T-helper 2 cell treated with Interferon-gamma antibody and Interleukin-4, amounts not matched to agents 5 μg/mL and 100 μg/mL, for 36 hours (primary cell): ENCODE results near the gene SH3GL1.

Experiments
- DNase-seq: peaks from one replicate; pipeline ENCODE4 v3.0.0; 2021; ENCODE audit warnings: low spot score
- H3K27ac Mint-ChIP-seq: one replicate; pipeline ENCODE4 v1.8.0; 2021; ENCODE audit warnings: mild to moderate bottlenecking, mixed read lengths
- H3K27me3 Mint-ChIP-seq: one replicate; pipeline ENCODE4 v1.8.0; 2021; ENCODE audit warnings: low read depth, mixed read lengths
- H3K36me3 Mint-ChIP-seq: one replicate; pipeline ENCODE4 v1.8.0; 2021; ENCODE audit warnings: low read depth, mixed read lengths
- H3K4me1 Mint-ChIP-seq: one replicate; pipeline ENCODE4 v1.8.0; 2021; ENCODE audit warnings: low read depth, mixed read lengths
- H3K4me3 Mint-ChIP-seq: one replicate; pipeline ENCODE4 v1.8.0; 2022; ENCODE audit warnings: mild to moderate bottlenecking, moderate library complexity, mixed read lengths
- H3K9me3 Mint-ChIP-seq: one replicate; pipeline ENCODE4 v1.8.0; 2021; ENCODE audit warnings: mixed read lengths

The SH3GL1 gene

DNA sequence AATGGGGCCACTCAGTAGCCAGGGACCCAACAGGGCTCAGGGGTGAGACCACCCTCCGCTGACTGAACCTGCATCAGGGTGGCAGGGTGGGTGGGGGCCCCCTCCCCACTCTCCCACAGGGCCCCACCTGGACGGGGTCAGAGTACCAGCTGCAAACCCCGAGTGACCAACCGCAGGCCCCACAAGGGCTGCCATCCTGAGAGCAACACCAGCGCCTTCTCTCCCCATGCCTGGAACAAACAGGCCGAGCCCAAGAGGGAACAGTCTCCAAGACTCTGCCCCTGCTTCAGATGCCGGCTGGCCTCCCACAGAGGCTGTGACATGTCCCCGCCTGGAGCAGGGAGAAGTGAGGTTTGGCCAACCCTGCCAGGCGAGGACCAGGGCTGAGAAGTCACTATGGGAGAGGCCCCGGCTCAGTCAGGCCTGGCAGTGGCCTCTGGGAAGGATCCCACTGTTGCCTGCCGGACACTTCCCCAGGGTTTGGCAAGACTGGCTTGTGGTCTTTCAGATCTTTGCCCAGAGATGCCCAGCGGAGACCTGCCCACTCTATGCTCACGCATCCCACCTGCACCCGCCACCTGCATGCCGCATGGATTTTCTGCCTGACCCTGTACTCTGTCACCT, 29.8 kb downstream of the SH3GL1 start:
- Mint-ChIP-seq H3K36me3 (peaks cover 14% of the 10 kb centered on the region), H3K4me1 (peaks cover 36% of the 10 kb centered on the region), H3K4me3 (peak overlapping the region; percentile 85), H3K9me3 (no peaks in the 10 kb centered on the region), H3K27me3 (no peaks in the 10 kb centered on the region), H3K27ac (peak overlapping the region; percentile 95)
- DNase-seq: no peak

- peak; percentile 79 for DNase-seq
- Mint-ChIP-seq H3K27me3 (no peaks in the 10 kb centered on the region), H3K27ac (peak overlapping the region; percentile 95), H3K4me3 (peak overlapping the region; percentile 85), H3K9me3 (no peaks in the 10 kb centered on the region), H3K36me3 (peaks cover 14% of the 10 kb centered on the region), H3K4me1 (peaks cover 33% of the 10 kb centered on the region)
Measured at GRCh38 chr19:4369888-4370260, 30.5 kb downstream of the SH3GL1 start.

DNA sequence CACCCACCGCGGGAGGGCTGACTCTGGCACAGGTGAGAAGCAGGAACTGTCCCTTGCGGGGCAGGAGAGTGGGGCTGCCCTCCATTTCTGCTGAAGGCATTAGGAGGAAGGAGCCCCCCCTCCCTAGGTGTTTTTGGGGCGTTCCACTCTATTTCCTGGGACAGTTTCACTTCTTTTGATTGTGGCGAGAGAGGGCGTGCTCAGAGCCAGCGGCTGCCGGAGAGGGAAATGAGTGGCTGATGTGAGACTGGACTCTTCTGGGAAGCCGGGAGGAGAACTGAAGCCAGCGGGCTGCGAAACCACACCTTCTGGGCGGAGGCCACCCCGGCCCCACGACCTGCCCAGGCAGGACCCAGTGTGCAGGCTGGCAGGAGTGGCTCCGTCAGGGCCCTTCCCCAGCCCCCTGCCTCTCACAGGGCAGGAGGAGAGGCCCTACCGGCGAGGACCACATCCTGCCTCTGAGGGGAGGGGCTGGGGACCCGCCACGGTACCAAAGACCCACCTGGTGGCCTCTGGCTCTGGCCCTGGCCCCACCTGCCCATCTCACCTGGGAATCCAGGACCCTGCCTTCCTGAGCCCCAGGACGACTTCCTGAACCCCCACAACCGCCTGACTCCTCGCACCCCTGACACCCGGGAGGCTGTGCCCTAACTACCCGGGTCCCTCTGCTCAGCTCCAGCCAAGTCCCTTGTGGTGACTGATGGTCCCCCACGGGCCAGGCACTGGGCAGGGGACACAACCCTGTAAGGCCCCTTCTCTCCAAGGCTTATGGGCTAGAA, 31.0 kb downstream of the SH3GL1 start:
- H3K4me3 Mint-ChIP-seq: peak overlapping the region; percentile 85
- H3K4me1 Mint-ChIP-seq: peaks cover 33% of the 10 kb centered on the region
- peaks cover 14% of the 10 kb centered on the region for H3K36me3 Mint-ChIP-seq
- no peaks in the 10 kb centered on the region for H3K9me3 Mint-ChIP-seq
- H3K27me3 Mint-ChIP-seq: no peaks in the 10 kb centered on the region
- peak; percentile 82 for DNase-seq
- H3K27ac Mint-ChIP-seq: peak overlapping the region; percentile 95

DNA sequence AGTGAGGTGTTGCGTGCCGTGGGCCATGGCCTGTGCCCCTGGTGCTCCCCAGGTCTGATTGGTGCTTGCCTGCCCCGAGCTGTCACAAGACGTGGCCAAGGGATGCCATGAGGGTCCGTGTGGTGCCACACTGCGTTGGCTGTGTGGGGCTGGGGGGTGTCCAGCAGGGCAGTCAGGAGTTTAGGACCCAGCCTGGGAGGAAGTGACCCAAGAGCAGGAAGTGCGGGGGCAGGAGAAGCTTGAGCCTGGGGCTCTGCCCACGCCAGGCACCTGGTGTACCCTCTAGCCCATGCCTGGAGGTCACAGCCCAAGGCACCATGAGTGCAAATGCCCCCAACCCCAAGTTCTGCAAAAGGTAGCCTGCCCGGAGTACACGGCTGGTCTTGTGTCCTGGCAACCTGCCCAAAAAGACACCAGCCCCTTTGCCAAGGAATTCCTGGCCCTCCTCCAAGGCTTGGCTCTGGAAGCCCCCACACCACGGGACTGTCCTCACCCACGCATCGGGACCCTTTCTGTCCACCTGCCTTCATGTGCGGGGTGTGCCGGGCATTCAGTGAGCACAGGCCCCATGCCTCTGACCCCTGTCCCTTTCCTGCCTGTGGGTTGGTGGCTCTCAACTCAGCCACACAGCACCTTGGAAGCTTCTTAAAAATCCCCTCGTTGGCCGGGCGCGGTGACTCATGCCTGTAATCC, 32.1 kb downstream of the SH3GL1 start:
- H3K36me3 Mint-ChIP-seq: peaks cover 15% of the 10 kb centered on the region
- no peaks in the 10 kb centered on the region for H3K9me3 Mint-ChIP-seq
- H3K4me1 Mint-ChIP-seq: peaks cover 30% of the 10 kb centered on the region
- peak overlapping the region; percentile 95 for H3K27ac Mint-ChIP-seq
- H3K4me3 Mint-ChIP-seq: peak overlapping the region; percentile 85
- H3K27me3 Mint-ChIP-seq: no peaks in the 10 kb centered on the region
- DNase-seq: no peak

GRCh38 chr19:4367781-4368127, 32.6 kb downstream of the SH3GL1 start:
- H3K36me3 Mint-ChIP-seq: peaks cover 16% of the 10 kb centered on the region

DNA sequence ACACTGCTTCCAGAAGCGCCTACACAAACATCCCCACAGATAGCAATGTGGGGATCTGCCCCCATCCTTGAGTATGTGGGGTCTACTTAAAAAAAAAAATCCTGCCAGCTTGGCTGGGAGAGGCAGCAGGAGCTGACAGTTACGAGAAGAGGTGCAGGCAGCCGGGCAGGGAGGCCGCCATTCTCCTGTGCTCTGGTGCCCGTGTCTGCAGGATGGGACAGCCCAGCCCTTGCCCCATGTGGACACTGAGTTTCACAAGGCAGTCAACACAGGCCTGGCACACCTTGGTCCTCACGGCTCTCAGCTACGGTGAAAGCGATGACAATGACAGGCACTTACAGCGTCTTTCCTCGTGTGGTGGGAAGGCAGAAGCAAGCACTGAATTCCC, 33.0 kb downstream of the SH3GL1 start:
- H3K4me1 Mint-ChIP-seq: peaks cover 30% of the 10 kb centered on the region
- no peak for DNase-seq

More at GRCh38 chr19:4367781-4368127, 32.6 kb downstream of the SH3GL1 start:
- peak overlapping the region; percentile 49 for H3K4me3 Mint-ChIP-seq
- H3K27ac Mint-ChIP-seq: peak overlapping the region; percentile 95
- no peaks in the 10 kb centered on the region for H3K9me3 Mint-ChIP-seq
- H3K4me1 Mint-ChIP-seq: peaks cover 30% of the 10 kb centered on the region
- H3K27me3 Mint-ChIP-seq: no peaks in the 10 kb centered on the region
- DNase-seq: no peak

DNA sequence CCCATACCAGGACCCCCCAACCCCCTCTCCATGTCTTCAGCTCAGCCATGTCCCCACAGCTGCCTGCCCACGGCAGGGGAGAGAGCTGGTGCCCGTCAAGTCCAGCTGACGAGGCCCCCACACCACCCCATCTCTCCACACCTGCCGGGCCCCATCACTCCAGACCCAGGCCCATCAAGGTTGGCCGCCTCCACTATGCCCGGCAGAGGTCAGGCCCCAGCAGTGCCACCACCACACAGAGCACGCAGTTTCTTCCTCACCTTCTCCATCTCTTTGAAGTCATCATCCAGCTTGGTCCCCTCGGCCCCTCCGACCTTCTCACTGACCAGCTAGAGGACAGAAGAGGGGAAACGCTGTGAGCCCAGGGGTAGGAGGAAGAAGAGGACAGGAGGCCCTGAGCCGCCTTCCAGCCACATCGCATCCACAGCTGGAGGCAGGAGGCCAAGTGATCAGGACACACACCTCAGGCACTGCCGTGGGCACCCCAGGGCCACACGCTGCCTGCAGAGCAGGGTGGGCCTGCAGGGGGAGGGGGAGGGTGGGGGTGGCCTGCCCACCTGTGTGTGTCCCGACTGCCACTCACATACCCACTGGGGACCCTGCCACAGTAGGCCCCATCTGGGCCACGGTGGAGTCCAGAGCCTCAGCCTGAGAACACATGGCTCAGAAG, 33.5 kb downstream of the SH3GL1 start:
- Mint-ChIP-seq H3K4me1 (peaks cover 30% of the 10 kb centered on the region), H3K4me3 (no peak overlapping the region), H3K27ac (peak overlapping the region; percentile 49), H3K27me3 (no peaks in the 10 kb centered on the region), H3K9me3 (no peaks in the 10 kb centered on the region), H3K36me3 (peaks cover 22% of the 10 kb centered on the region)
- no peak for DNase-seq

More for the DNA sequence above, 33.0 kb downstream of the SH3GL1 start:
- H3K36me3 Mint-ChIP-seq: peaks cover 19% of the 10 kb centered on the region
- no peaks in the 10 kb centered on the region for H3K27me3 Mint-ChIP-seq
- H3K27ac Mint-ChIP-seq: peak overlapping the region; percentile 95
- H3K4me3 Mint-ChIP-seq: no peak overlapping the region
- H3K9me3 Mint-ChIP-seq: no peaks in the 10 kb centered on the region

DNA sequence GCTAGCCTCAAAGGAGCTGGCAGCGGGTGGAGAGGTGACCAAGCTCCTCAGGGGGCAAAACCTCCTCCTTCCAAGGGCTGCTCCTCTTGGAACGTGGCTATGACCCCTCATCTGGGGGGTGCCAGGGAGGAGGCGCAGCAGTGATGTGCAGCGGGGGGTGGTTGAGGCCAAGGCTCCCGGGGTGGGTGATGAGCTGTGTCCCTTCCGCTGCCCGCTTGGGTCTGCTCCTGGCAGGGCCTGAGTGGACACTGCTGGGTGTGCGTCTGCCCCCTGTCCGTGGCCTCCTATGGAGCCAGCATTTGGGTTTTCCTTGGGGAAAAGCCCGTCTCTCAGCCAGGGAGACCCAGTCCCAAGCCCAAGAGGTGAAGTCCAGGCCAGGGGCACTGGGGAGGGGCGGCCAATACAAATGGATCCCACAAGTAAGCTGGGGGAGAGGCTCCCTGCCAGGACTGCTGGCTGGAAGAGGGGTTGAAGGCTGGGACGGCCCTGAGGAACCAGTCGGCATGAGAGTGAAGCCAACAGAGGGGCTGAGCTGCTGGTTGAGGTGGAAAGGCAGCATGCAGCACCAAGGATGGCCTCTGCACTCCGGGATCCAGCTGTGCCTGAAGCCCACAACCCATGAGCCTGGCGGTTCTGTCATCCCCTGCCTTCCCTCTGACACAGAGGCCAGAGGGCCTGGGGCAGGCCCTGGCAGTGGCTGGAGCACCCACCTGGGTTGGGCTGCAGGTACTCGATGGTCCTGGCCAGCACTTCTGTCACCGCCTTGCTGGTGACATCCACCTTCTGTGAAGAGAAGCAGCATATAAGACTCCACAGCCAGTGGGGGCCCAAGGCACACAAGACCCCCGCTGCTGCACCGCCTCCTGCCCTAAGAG, 34.3 kb downstream of the SH3GL1 start:
- peaks cover 22% of the 10 kb centered on the region for H3K36me3 Mint-ChIP-seq

GRCh38 chr19:4365341-4365740, 35.0 kb downstream of the SH3GL1 start:
- peaks cover 21% of the 10 kb centered on the region for H3K4me1 Mint-ChIP-seq

More for the DNA sequence above, 34.3 kb downstream of the SH3GL1 start:
- peak overlapping the region; percentile 49 for H3K27ac Mint-ChIP-seq
- DNase-seq: no peak
- no peak overlapping the region for H3K4me3 Mint-ChIP-seq
- H3K27me3 Mint-ChIP-seq: no peaks in the 10 kb centered on the region
- no peaks in the 10 kb centered on the region for H3K9me3 Mint-ChIP-seq
- peaks cover 25% of the 10 kb centered on the region for H3K4me1 Mint-ChIP-seq

GRCh38 chr19:4363571-4364304, 36.6 kb downstream of the SH3GL1 start:
- peaks cover 13% of the 10 kb centered on the region for H3K4me1 Mint-ChIP-seq
- H3K4me3 Mint-ChIP-seq: no peak overlapping the region
- DNase-seq: no peak
- no peaks in the 10 kb centered on the region for H3K9me3 Mint-ChIP-seq
- H3K36me3 Mint-ChIP-seq: peaks cover 31% of the 10 kb centered on the region
- no peaks in the 10 kb centered on the region for H3K27me3 Mint-ChIP-seq
- H3K27ac Mint-ChIP-seq: no peak overlapping the region

More at GRCh38 chr19:4365341-4365740, 35.0 kb downstream of the SH3GL1 start:
- DNase-seq: no peak
- Mint-ChIP-seq H3K36me3 (peaks cover 28% of the 10 kb centered on the region), H3K27ac (no peak overlapping the region), H3K4me3 (no peak overlapping the region), H3K9me3 (no peaks in the 10 kb centered on the region), H3K27me3 (no peaks in the 10 kb centered on the region)

DNA sequence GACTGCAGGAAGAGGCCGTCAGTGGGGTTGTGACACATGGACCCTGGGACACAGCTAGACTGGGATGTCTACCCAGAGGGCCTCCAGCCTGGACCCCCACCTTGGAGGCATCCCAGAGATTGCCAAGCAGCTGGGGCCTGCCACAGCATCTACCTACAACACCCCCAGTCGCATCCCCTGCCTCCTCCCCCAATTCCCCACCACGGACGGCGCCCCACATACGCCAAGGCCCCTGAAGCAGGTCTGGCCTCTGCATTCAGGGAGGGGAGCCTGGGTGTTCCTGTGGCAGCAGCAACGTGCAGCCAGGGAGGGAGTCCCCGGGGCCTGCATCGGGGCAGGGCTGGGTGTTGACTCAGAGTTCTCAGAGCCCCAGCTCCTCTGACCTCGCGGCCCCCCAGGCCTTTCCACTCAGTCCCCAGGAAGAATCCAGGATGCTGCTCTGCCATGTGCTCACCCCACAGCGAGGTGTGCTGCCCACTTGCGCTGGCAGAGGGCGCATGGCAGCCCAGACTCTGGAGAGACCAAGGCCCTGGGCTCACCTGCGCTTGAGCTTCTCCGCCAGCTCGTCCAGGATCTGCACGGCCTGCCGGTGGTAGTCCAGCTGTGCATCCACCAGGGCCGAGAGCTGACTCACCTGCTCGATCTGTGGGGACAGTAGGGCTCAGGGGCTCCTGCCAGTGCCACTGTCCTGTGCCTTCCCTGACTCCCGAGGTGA, 37.4 kb downstream of the SH3GL1 start:
- Mint-ChIP-seq H3K27me3 (no peaks in the 10 kb centered on the region), H3K4me3 (no peak overlapping the region), H3K4me1 (peaks cover 5% of the 10 kb centered on the region), H3K9me3 (no peaks in the 10 kb centered on the region), H3K36me3 (peaks cover 30% of the 10 kb centered on the region), H3K27ac (no peak overlapping the region)
- no peak for DNase-seq

DNA sequence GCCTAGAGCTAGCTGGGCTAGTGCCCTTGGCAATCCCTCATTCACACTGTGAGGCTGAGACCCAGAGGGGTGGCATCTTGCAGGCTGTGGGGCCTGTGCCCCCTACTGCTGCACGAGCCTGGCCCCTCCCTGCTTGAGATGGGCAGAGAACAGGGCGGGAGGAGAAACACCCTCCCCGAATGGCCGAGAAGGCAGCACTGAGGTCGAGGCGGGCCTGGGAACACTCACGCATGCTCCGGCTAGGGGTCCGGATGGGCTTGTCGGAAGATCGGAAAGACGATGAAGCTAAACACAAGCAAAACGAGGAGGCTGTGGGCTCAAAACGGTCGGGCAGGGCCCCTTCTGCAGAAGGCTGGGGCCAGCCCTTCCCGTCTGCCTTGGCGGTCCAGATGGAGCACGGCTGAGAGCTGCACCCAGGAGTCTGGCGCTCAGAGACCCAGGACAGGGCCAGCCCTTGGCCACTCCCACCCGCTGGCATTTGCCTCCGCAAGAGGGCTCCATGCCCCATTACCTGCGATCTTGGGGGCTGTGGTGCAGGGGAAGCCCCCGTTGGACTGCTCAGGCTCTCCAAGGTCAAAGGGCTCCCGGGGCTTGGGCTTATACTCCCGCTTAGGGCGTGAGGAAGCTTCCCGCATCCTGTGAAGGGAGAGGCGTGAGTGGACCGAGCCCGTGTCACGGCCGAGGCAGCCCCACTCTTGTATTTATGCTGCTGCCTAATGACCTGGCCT, 38.1 kb downstream of the SH3GL1 start:
- H3K27me3 Mint-ChIP-seq: no peaks in the 10 kb centered on the region
- H3K36me3 Mint-ChIP-seq: peaks cover 23% of the 10 kb centered on the region
- H3K4me1 Mint-ChIP-seq: no peaks in the 10 kb centered on the region
- H3K27ac Mint-ChIP-seq: no peak overlapping the region
- H3K4me3 Mint-ChIP-seq: no peak overlapping the region
- no peaks in the 10 kb centered on the region for H3K9me3 Mint-ChIP-seq
- no peak for DNase-seq
